NCI-H774 (cell line): ENCODE data around the gene PARD3.
"Not testable (repeated sequence)": the region's sequence is repeated elsewhere in the genome, so short reads cannot be mapped to it uniquely, and the experiment has no call there.

Experiments used
- DNase-seq: peaks from one replicate; lab custom pipeline; 2025; lab: John Stamatoyannopoulos, UW

PARD3 gene

GRCh38 chr10:34797155-34797554 is 17.9 kb downstream of the PARD3 start:
- DNase-seq = no peak

- DNase-seq = no peak
Measured at GRCh38 chr10:34796133-34796532, 19.0 kb downstream of the PARD3 start.

- DNase-seq = no peak
Measured at GRCh38 chr10:34795334-34795733, 19.8 kb downstream of the PARD3 start.

GRCh38 chr10:34794835-34795234 is 20.3 kb downstream of the PARD3 start:
- no peak for DNase-seq

- DNase-seq = not testable (repeated sequence)
Measured at GRCh38 chr10:34793581-34793980, 21.5 kb downstream of the PARD3 start.

- no peak for DNase-seq
Measured at GRCh38 chr10:34792881-34793280, 22.2 kb downstream of the PARD3 start.

GRCh38 chr10:34791947-34792346 is 23.1 kb downstream of the PARD3 start:
- DNase-seq = no peak

GRCh38 chr10:34791228-34791627 is 23.9 kb downstream of the PARD3 start:
- DNase-seq = no peak

- no peak for DNase-seq
Measured at GRCh38 chr10:34789966-34790506, 25.1 kb downstream of the PARD3 start.

GRCh38 chr10:34786464-34786863 is 28.6 kb downstream of the PARD3 start:
- DNase-seq = no peak

- no peak for DNase-seq
Measured at GRCh38 chr10:34781711-34782110, 33.4 kb downstream of the PARD3 start.

GRCh38 chr10:34780818-34781380 is 34.2 kb downstream of the PARD3 start:
- DNase-seq = no peak

GRCh38 chr10:34778237-34778636 is 36.9 kb downstream of the PARD3 start:
- DNase-seq = no peak

GRCh38 chr10:34776090-34776690 is 38.9 kb downstream of the PARD3 start:
- DNase-seq = no peak

GRCh38 chr10:34775044-34775637 is 40.0 kb downstream of the PARD3 start:
- DNase-seq = no peak

GRCh38 chr10:34773636-34774630 is 41.2 kb downstream of the PARD3 start:
- no peak for DNase-seq

- DNase-seq = no peak
Measured at GRCh38 chr10:34771525-34771924, 43.6 kb downstream of the PARD3 start.

- no peak for DNase-seq
Measured at GRCh38 chr10:34771106-34771505, 44.0 kb downstream of the PARD3 start.

- DNase-seq = no peak
Measured at GRCh38 chr10:34769899-34770298, 45.2 kb downstream of the PARD3 start.

GRCh38 chr10:34768972-34769330 is 46.1 kb downstream of the PARD3 start:
- no peak for DNase-seq

- DNase-seq = no peak
Measured at GRCh38 chr10:34768261-34768971, 46.7 kb downstream of the PARD3 start.
